ENCODE data around the gene TFF3. TPM values are rescaled to one million over a fixed set of nuclear protein-coding genes. Genes with fewer than 3 reads are reported as not detected.

Gene TFF3
- total RNA-seq, 2 experiments from 2014 or later = not detected

GRCh38 chr21:42341776-42342542 lies 26.8 kb upstream of the TFF3 start:
- Mint-ChIP-seq H3K36me3 (no peaks in the 10 kb centered on the region), H3K4me1 (peaks cover 4% of the 10 kb centered on the region), H3K9me3 (no peaks in the 10 kb centered on the region), H3K27ac (no peak overlapping the region), H3K27me3 (no peaks in the 10 kb centered on the region), H3K4me3 (no peak overlapping the region)
- ATAC-seq (ENCODE audit: low read depth) (no peak), DNase-seq (no peak)
- POLR2A ChIA-PET = no interaction called here

- POLR2A ChIA-PET = no interaction called here
- H3K27me3 Mint-ChIP-seq = peaks cover 3% of the 10 kb centered on the region
- H3K4me3 Mint-ChIP-seq = no peak overlapping the region
- no peaks in the 10 kb centered on the region for H3K36me3 Mint-ChIP-seq
- DNase-seq = no peak
- H3K4me1 Mint-ChIP-seq = peaks cover 4% of the 10 kb centered on the region
- no peak overlapping the region for H3K27ac Mint-ChIP-seq
- no peaks in the 10 kb centered on the region for H3K9me3 Mint-ChIP-seq
- no peak for ATAC-seq (ENCODE audit: low read depth)
These were observed 25.2 kb upstream of the TFF3 start for GRCh38 chr21:42340187-42341050.

GRCh38 chr21:42338729-42339715 lies 23.8 kb upstream of the TFF3 start:
- no peak overlapping the region for H3K27ac Mint-ChIP-seq
- DNase-seq (no peak), ATAC-seq (ENCODE audit: low read depth) (no peak)
- no peaks in the 10 kb centered on the region for H3K9me3 Mint-ChIP-seq
- peaks cover 6% of the 10 kb centered on the region for H3K27me3 Mint-ChIP-seq
- POLR2A ChIA-PET = interaction anchor here (2.0 kb wide), 1 partner anchor 65 kb away, joined by 6 read pairs; the partner anchor contains the start of gene UBASH3A
- H3K4me3 Mint-ChIP-seq = no peak overlapping the region
- peaks cover 4% of the 10 kb centered on the region for H3K4me1 Mint-ChIP-seq
- H3K36me3 Mint-ChIP-seq = no peaks in the 10 kb centered on the region

DNA sequence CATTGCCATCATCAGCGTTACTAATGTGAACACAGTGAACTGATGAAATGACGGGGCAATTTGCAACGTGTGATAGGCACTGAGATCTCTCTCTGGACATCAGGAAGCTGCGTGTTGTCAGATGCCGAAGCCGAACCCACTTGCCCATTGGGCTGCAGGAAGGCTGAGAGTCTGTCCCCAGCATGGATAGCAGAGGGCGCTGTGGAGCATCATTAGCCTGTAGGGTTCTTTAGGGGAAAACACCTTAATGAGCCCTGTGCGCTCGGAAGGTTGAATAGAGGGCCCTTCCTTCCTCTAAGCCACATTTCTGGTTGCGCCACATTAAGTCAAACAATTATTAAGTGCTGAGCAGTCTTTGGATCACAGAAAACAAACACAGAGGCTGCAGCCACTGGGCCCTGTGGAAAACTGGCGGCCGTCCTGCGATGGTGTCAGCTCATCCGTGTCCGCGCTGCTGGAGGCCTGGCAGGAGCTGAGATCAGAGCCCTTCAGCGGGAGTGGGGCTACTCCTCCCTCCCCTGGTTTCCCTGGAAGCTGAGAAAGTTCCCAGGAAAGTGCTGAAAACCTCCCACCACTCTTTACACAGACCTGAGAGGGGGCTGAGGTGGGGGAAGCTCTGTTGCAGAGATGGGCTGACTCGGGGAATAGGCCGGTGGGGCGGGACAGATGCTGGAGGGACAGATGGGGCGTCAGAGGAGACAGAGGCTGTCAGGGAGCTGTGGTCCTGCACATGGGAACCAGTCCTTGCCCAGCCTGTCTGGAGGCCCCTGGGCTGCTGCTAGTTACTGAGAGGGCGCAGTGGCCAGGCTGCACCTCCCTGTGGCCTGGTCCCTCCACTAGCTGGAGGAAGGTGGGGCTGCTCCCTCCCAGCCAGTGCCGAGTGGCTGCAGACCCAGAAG lies 22.9 kb upstream of the TFF3 start:
- peak; percentile 78 for DNase-seq
- POLR2A ChIA-PET = interaction anchor here (2.0 kb wide), 1 partner anchor 66 kb away, joined by 6 read pairs; the partner anchor contains the start of gene UBASH3A
- no peaks in the 10 kb centered on the region for H3K9me3 Mint-ChIP-seq
- H3K4me3 Mint-ChIP-seq = peak overlapping the region; percentile 6
- ATAC-seq (ENCODE audit: low read depth) = peak; percentile 99
- H3K4me1 Mint-ChIP-seq = peaks cover 4% of the 10 kb centered on the region
- H3K36me3 Mint-ChIP-seq = peaks cover 1% of the 10 kb centered on the region
- H3K27ac Mint-ChIP-seq = peak overlapping the region; percentile 28
- peaks cover 8% of the 10 kb centered on the region for H3K27me3 Mint-ChIP-seq

- POLR2A ChIA-PET = interaction anchor here (2.0 kb wide), 1 partner anchor 67 kb away, joined by 6 read pairs; the partner anchor contains the start of gene UBASH3A
- Mint-ChIP-seq H3K9me3 (no peaks in the 10 kb centered on the region), H3K27ac (no peak overlapping the region), H3K27me3 (peaks cover 13% of the 10 kb centered on the region), H3K4me3 (no peak overlapping the region), H3K4me1 (peaks cover 4% of the 10 kb centered on the region), H3K36me3 (peaks cover 1% of the 10 kb centered on the region)
- DNase-seq (no peak), ATAC-seq (ENCODE audit: low read depth) (no peak)
These were observed 22.1 kb upstream of the TFF3 start for GRCh38 chr21:42337276-42337675.

DNA sequence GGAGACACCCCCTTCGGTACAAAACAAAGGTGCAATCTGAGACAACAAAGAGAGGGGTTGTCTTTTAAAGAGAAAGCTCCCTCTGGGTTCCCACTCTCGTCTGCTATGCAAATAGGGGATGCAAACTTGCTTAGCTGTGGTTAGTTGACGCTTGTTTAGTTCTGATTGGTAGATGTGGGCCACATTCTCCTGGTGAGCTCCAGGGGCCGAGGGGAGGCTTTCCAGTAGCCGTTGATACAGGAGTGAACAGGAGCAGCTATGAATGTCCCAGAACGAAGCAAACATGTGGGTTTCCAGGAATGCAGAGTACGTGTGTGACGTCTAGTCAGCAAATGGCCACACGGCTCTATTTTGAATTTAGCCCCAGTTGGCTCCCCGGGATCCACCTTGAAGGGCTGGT lies 20.8 kb upstream of the TFF3 start:
- POLR2A ChIA-PET = interaction anchor here (0.6 kb wide), 1 partner anchor 332 kb away, joined by 4 read pairs; no protein-coding TSS in a partner anchor
- H3K27me3 Mint-ChIP-seq = peaks cover 19% of the 10 kb centered on the region
- no peak overlapping the region for H3K4me3 Mint-ChIP-seq
- peaks cover 6% of the 10 kb centered on the region for H3K36me3 Mint-ChIP-seq
- no peak overlapping the region for H3K27ac Mint-ChIP-seq
- DNase-seq (no peak), ATAC-seq (ENCODE audit: low read depth) (no peak)
- H3K9me3 Mint-ChIP-seq = peaks cover 9% of the 10 kb centered on the region
- H3K4me1 Mint-ChIP-seq = peaks cover 4% of the 10 kb centered on the region

DNA sequence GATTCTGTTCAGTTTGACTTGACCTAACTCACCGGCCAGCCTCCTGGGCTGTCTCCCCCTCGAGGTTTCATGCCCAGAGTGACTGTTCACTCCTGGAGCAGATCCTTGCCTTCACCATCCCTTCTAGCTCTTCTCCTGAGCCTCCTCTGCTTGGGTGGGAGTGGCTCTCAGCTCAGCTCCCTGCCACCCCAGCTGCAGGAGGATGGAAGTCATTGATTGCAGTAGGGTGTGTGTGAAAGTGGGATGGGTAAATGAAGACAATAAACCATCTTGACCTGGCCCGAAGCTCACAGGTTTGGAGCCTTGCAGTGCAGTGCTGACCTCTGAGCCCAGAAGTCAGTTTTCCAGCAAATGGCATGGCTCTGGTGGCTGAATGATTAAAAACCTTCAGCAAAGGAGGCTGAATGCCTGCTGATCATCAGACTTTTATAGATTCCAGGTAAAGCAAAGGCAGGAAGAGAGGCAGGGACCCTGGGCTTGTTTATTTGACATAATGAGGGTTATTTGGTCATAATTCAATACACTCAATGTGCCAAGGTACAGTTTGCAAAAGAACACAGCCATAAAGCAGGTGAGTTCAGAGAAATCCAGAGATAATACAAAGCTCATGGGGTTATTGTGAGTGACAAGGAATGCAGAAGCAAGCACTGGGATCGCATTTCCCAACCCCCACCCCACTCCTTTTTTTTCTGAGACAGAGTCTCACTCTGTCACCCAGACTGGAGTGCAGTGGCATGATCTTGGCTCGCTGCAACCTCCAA lies 17.5 kb upstream of the TFF3 start:
- peaks cover 6% of the 10 kb centered on the region for H3K36me3 Mint-ChIP-seq
- DNase-seq (no peak), ATAC-seq (ENCODE audit: low read depth) (no peak)
- H3K27me3 Mint-ChIP-seq = peaks cover 35% of the 10 kb centered on the region
- H3K27ac Mint-ChIP-seq = no peak overlapping the region
- H3K4me1 Mint-ChIP-seq = peaks cover 3% of the 10 kb centered on the region
- POLR2A ChIA-PET = interaction anchor here (1.0 kb wide), 1 partner anchor 271 kb away, joined by 4 read pairs; no protein-coding TSS in a partner anchor
- H3K9me3 Mint-ChIP-seq = peaks cover 9% of the 10 kb centered on the region
- H3K4me3 Mint-ChIP-seq = no peak overlapping the region

DNA sequence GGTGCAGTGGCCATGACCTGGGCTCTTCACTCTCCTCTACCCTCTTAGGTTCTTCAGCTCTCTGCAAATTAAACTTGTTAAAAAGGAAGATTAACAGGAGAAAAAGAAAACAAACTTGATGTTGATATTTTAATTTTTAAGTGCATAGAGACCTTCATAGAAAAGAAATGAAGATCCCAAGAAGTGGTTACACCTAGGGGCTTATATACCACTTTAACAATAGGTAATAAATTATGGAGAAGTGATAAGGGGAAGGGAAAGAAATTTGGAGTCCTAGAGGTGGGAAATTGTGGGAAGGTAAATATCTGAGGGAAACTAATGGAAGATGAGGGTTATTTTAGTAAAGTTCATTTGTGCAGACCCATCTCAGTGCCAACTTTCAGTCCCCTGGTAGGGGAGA lies 16.5 kb upstream of the TFF3 start:
- Mint-ChIP-seq H3K36me3 (peaks cover 6% of the 10 kb centered on the region), H3K27ac (no peak overlapping the region), H3K4me3 (no peak overlapping the region), H3K4me1 (no peaks in the 10 kb centered on the region), H3K9me3 (peaks cover 9% of the 10 kb centered on the region), H3K27me3 (peaks cover 42% of the 10 kb centered on the region)
- ATAC-seq (ENCODE audit: low read depth) (no peak), DNase-seq (no peak)
- POLR2A ChIA-PET = no interaction called here

DNA sequence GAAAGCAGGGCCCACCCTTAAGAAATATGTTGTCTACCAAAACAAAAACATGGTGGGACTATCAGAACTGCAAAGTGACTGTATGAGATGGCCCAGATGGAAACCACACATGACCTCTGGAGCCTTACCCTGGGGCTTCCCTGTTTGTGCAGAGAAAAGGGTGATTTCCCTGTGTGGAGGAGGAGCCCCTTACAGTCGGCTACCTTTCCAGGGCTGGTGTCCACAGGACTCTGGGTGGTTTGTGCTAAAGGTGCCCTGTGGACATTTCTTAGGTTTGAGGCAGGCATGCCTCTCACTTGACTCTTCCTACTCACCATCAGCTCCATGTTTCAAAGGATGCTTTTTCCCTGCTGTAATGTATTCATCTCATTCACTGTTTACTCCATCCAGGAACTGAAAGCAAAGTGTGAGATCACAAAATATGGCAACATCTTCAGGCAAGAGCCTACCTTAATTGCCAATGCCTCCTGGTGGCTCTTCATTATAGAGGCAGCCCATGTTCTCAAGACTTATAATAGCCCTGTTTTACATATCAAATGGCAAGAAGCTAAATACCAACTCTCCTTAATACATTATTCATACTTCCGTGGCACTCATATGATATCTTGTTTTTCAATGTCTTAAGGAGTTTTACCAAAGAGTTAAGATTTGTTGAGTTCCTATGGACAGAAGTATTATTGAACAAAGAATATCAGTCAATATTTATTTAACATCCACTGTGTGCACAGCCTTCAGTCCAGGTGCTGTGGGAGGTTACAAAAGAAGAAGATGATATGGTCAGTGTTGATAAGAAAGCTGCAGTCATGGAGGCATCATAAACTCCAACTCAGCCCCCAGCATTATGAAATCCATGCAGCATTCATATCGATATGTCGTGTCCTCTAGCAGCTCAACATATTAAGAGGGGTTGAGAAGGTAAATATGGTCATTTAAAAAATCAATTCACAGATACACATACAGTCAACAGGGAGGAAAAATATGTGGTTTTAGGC lies 15.5 kb upstream of the TFF3 start:
- H3K36me3 Mint-ChIP-seq = peaks cover 6% of the 10 kb centered on the region
- H3K9me3 Mint-ChIP-seq = peaks cover 9% of the 10 kb centered on the region
- H3K4me3 Mint-ChIP-seq = no peak overlapping the region
- peaks cover 45% of the 10 kb centered on the region for H3K27me3 Mint-ChIP-seq
- no peaks in the 10 kb centered on the region for H3K4me1 Mint-ChIP-seq
- DNase-seq (no peak), ATAC-seq (ENCODE audit: low read depth) (no peak)
- POLR2A ChIA-PET = no interaction called here
- H3K27ac Mint-ChIP-seq = peak overlapping the region; percentile 3

- H3K36me3 Mint-ChIP-seq = no peaks in the 10 kb centered on the region
- H3K4me3 Mint-ChIP-seq = no peak overlapping the region
- H3K9me3 Mint-ChIP-seq = no peaks in the 10 kb centered on the region
- no peak for ATAC-seq (ENCODE audit: low read depth)
- peaks cover 1% of the 10 kb centered on the region for H3K4me1 Mint-ChIP-seq
- no peak for DNase-seq
- H3K27me3 Mint-ChIP-seq = peaks cover 38% of the 10 kb centered on the region
- no peak overlapping the region for H3K27ac Mint-ChIP-seq
- POLR2A ChIA-PET = no interaction called here
These were observed 9.7 kb upstream of the TFF3 start for GRCh38 chr21:42324896-42325295.

DNA sequence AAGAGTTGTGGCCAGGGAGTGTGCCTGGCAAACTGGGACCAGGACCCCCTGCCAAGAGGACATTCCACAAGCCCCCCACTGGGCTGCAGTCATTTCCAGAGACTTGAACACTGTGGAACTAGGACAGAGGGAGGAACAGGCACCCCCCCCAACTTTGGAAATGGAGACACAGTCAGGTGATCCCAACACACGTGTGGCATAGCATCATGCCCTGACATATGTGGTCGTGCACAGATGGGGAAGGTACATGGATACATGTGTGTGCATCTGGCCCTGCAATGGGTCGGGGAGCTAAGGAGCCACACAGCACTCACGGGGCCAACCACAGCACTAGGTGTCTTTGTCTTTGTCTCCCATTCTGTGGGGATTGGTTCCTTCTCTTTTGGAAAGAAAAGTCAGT lies 6.6 kb upstream of the TFF3 start:
- Mint-ChIP-seq H3K4me1 (peaks cover 4% of the 10 kb centered on the region), H3K27ac (no peak overlapping the region), H3K27me3 (peaks cover 18% of the 10 kb centered on the region), H3K36me3 (no peaks in the 10 kb centered on the region), H3K4me3 (no peak overlapping the region), H3K9me3 (no peaks in the 10 kb centered on the region)
- DNase-seq (no peak), ATAC-seq (ENCODE audit: low read depth) (no peak)
- POLR2A ChIA-PET = no interaction called here

Measured in activated naive CD8-positive, alpha-beta T cell treated with anti-CD3 and anti-CD28 coated beads, Interleukin-2, amount 10 ng/mL, durations not matched to agents 7 days and 5 days (primary cell).